Prostate gland (tissue), 2 donors: ENCODE measurements around the gene LDLRAD4.

Experiments used
- CTCF ChIP-seq, 4 experiments: fragments of 200-600 bp in 2 of 4; fragments of 450-650 bp in 2 of 4; sonication (generic) in 2 of 4; IDR thresholded peaks; 1 replicate in 3 of 4; 2 replicates in 1 of 4; pipeline ENCODE4 v1.5.1; 2016 to 2019; ENCODE audit warnings: antibody characterized with exemption in 4 of 4, mild to moderate bottlenecking in 2 of 4, moderate library complexity in 2 of 4
- POLR2A ChIP-seq: fragments of 450-650 bp; IDR thresholded peaks from one replicate; pipeline ENCODE4 v1.6.1; 2016; ENCODE audit warnings: antibody characterized with exemption, mild to moderate bottlenecking
- POLR2AphosphoS5 ChIP-seq: sonication (generic); formaldehyde crosslinking; IDR thresholded peaks from one replicate; pipeline ENCODE4 v1.6.1; 2017; ENCODE audit warnings: antibody characterized with exemption

DNA sequence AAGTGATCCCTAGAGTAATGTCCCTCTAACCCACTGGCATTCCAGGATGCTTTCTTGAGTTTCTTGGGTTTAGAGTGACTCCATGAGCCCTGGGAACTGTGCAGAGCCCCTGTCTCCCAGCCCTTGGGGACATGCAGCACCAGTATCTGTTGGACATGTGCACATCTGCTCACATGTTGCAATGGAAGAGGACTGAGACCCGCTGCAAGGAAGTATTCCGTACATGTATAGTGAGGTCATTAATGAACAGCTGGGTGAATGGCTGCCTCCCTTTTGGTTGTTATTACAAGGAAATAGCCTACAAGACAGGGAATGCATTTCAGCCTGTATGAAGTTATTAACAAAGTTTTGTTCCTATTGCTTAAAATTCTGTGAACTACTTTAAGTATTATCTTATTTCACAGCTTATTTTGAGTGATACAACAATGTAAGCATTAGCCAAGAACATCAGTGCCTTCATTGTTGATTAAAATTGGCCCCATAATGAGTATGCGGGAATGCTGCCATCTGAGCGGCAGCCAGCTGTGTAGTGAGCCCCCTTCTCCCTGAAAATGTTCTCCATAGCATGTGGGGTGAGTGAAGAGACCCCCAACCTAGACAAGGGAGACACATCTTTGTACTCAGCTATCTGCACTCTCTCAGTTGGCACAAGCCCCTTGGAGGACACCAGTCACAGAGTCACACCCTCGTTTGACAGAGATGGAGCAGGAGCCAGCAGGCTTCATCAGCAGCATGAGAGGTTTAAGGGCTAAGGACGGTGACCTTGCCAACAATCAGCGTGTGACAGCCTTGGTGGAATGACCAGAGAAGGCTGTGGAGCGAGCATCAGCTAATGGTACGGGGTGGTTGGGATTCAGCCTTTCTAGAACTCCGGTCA lies 420.4 kb downstream of the LDLRAD4 start:
- TF ChIP-seq CTCF (IDR thresholded peaks at IDR 0.05) (no peak), POLR2AphosphoS5 (no peak), POLR2A (no peak)
